ENCODE data around the gene RPS6KA2.
"Not testable (repeated sequence)": the region's sequence is repeated elsewhere in the genome, so short reads cannot be mapped to it uniquely, and the experiment has no call there.

The RPS6KA2 gene

DNA sequence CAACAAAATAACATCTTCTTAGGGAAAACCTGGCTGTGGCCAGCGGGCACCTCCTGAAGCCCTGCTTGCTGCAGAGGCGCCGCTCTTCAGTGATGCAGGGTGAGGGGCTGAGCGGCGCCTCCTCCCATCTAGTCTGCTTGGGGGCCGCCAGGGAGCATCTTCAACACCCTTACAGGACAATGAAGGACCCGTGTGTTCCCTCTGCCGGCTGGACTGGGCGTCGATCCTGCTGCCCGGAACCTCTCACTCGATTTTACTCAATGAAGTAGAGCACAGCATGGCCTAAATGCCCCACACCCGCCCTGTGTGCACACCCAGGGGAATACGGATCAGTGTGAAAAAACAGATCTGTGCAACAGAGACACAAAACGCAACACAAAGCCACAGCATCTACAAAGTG, 215.8 kb downstream of the RPS6KA2 start:
- in situ Hi-C loops (cut with MboI; ENCODE audit: low sequenced_read_pairs), result no loop called here

DNA sequence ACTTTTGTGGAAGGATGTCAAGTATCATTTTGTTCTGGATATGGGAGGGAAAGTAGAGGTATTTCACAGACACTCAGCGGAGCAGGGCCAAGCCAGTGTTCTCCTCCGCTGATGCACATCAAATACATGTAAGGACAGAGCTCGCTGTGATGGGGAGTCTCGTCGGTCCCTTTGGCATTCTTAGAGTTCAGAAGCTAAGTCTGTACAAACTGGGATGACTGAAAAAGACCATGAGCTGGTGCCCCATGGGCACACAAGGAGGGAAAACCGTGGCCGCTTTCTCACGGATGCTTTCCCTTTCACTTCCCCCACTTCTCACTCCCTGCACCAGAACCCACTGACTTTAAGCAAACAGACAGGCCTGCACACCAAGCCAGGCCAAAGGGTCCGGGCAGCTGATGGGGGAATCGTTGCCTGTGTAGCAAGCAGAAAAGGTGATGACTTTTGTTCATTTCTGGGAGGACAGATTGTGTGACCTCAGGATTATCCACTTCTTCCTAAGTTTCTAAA, 216.6 kb downstream of the RPS6KA2 start:
- in situ Hi-C loops (cut with MboI; ENCODE audit: low sequenced_read_pairs), result no loop called here

DNA sequence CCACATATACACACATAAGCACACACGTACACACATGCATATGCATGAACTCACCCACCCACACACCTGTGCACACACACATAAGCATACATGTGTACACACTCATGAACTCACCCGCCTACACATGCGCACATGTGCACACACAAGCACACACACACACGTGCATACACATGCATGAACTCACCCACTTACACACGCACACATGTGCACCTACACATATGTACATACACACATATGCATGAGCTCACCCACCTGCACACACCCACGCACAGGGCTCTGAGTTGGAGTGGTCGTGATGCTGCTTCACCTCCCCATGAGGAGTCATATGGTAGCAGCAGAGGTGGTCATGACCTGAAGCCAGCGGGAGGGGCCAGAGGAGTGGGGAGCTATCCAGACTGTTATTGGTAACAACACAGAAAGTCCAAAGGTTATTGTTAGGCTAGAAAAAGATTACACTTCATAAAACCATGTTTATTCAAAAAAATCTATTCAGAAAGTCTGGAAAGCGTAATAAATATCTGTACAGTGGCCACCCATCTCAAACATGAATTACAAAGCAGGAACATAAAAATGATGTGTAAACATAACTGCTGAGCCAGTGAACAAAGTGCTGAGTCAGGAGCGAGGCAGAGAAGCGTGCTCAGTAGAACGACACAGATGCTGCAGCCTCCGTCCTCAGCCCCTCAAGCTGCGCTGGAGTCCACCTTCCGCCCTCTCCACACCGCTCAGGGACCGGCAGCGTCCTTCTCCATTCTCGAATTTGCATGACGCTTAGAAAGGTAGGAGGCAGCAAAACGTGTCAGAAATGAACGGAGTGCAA, 217.9 kb downstream of the RPS6KA2 start:
- in situ Hi-C loops (cut with MboI; ENCODE audit: low sequenced_read_pairs), result no loop called here

DNA sequence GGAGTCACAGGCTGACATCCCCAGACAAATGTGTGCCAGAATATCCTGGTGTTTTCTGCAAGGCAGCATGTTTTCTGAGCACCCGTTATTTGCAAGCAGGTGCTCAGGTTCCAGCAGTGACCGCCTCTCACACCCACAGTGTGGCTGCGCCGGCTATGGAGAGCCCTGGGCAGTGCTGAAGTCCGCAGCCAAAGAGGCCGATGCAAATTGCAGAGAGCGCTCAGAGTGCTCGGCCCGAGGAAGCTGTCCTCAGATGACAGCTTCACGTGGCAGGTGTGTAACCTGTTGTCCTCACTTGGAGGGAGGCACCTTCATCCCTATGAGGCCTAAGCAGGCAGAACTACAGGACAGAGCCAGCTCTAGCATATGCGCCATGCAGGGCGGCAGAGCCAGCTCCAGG, 220.9 kb downstream of the RPS6KA2 start:
- in situ Hi-C loops (cut with MboI; ENCODE audit: low sequenced_read_pairs), result no loop called here

DNA sequence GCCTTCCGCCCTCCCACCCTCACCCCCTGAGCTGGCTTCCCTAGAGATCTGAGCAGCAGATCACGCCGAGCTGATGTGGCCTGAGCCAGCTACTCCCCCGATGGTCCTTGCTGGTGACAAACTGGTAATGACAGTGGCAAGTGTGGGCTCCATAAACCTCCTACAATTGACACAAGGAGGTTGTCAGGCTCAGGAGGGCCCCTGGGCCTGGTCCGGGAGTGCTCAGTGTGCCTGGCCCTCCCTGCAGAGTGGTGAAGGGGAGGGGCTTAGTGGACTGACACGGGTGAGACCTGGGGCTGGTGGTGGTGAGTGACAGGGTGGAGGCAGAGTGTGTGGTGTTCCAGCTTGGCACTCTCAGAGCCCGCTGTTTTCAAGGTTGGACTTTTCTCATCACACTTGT, 221.7 kb downstream of the RPS6KA2 start:
- in situ Hi-C loops (cut with MboI; ENCODE audit: low sequenced_read_pairs), result no loop called here

- in situ Hi-C loops (cut with MboI; ENCODE audit: low sequenced_read_pairs), result no loop called here
Measured at GRCh38 chr6:166402582-166403277, 224.3 kb downstream of the RPS6KA2 start.

- in situ Hi-C loops (cut with MboI; ENCODE audit: low sequenced_read_pairs), result not testable (repeated sequence)
Measured at GRCh38 chr6:166400649-166401250, 226.3 kb downstream of the RPS6KA2 start.

- in situ Hi-C loops (cut with MboI; ENCODE audit: low sequenced_read_pairs), result no loop called here
Measured at GRCh38 chr6:166400181-166400580, 226.9 kb downstream of the RPS6KA2 start.

DNA sequence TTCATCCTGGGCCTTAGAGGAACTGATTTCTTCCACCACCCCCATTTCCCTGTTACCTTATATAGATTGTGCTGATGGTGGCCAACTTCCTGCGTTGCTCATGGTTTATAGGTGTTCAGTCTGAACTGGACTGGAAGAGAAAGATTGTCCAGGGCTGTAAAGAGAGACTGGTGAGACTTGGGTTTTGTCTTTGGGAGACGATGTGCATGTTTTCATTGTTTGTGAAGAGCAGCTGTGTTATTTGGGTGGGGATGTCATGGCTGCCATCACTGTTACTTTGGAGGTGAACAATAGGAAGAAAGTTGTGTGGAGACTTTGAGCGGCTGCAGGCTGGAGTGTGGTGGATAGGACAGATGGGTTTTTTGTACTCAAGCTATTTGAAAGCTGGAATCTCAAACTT, 228.7 kb downstream of the RPS6KA2 start:
- in situ Hi-C loops (cut with MboI; ENCODE audit: low sequenced_read_pairs), result loop anchor here (5.0 kb wide), 1 partner anchor 121 kb away; no protein-coding TSS in a partner anchor

GRCh38 chr6:166397849-166398248, 229.2 kb downstream of the RPS6KA2 start:
- in situ Hi-C loops (cut with MboI; ENCODE audit: low sequenced_read_pairs), result loop anchor here (5.0 kb wide), 1 partner anchor 121 kb away; no protein-coding TSS in a partner anchor

DNA sequence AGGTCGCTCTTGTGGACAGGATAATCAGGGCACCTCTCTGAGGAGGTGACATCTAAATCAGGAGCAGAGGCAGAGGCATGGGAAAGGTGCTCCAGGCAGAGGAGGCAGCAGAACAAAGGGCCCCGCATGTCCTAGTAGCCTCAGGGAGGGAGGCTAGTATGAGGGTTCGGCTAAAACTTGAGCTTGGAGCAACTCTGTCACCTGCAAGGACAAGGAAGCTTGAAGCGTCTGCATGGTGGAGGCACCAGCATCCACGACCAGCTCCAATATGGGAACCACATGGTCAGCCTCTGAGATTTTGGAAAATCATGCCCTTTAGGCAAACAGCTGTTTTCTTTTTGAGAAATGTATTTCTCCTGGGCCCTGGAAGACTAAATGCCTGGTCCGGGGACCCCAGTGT, 231.3 kb downstream of the RPS6KA2 start:
- in situ Hi-C loops (cut with MboI; ENCODE audit: low sequenced_read_pairs), result loop anchor here (5.0 kb wide), 1 partner anchor 118 kb away; no protein-coding TSS in a partner anchor

GRCh38 chr6:166395351-166395750, 231.7 kb downstream of the RPS6KA2 start:
- in situ Hi-C loops (cut with MboI; ENCODE audit: low sequenced_read_pairs), result loop anchor here (5.0 kb wide), 1 partner anchor 118 kb away; no protein-coding TSS in a partner anchor

- in situ Hi-C loops (cut with MboI; ENCODE audit: low sequenced_read_pairs), result no loop called here
Measured at GRCh38 chr6:166394036-166394892, 232.8 kb downstream of the RPS6KA2 start.

DNA sequence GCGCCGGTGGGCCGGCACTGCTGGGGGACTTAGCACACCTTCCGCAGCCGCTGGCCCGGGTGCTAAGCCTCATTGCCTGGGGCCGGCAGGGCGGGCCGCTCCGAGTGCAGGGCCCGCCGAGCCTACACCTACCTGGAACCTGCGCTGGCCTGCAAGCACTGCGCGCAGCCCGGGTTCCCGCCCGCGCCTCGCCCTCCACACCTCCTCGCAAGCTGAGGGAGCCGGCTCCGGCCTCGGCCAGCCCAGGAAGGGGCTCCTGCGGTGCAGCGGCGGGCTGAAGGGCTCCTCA, 233.6 kb downstream of the RPS6KA2 start:
- in situ Hi-C loops (cut with MboI; ENCODE audit: low sequenced_read_pairs), result no loop called here

- in situ Hi-C loops (cut with MboI; ENCODE audit: low sequenced_read_pairs), result not testable (repeated sequence)
Measured at GRCh38 chr6:166392755-166393534, 234.1 kb downstream of the RPS6KA2 start.

DNA sequence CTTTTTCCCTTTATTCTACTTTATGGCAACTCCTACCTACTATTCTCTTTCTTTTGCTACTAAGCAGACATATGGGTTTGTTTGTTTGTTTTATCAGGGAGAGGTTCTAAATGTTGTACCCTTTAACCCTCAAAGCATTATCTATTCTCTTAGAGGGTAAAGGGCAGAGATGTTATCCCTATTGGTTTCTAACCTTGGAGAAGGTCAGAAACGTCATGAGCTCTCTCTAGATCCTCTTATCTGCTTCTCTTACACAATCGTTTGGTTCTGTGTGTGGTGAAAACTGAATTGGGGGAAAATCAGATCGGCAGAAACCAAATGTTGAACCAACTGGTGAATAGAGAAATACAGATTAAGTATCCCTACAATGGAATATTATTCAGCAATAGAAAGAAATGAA, 237.9 kb downstream of the RPS6KA2 start:
- in situ Hi-C loops (cut with MboI; ENCODE audit: low sequenced_read_pairs), result no loop called here

DNA sequence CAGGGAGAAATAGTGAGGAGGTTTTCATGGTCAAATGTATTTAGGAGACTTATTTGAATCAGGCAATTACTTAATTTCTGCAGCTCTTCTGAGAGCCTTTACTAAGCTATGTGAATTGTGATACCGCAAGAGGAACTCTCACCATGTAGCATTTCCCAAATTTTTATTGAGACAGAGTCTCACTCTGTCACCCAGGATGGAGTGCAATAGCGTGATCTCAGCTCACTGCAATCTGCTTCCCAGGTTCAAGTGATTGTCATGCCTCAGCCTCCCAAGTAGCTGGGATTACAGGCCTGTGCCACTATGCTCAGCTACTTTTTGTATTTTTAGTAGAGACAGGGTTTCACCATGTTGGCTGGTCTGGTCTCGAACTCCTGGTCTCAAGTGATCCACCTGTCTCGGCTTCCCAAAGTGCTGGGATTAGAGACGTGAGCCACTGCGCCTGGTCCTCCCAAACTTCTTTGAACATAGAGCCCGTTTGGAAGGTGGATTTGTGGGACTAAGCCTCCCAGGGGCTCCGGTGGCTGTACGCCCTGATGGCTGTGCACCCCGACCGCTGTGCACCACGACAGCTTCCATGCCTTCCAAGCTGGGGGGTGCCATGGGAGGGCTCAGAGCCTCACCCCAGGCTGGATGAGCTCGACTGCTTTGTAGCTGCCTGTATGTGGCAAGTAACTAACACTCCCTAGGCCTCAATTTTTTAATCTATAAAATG, 238.6 kb downstream of the RPS6KA2 start:
- in situ Hi-C loops (cut with MboI; ENCODE audit: low sequenced_read_pairs), result no loop called here

- in situ Hi-C loops (cut with MboI; ENCODE audit: low sequenced_read_pairs), result no loop called here
Measured at GRCh38 chr6:166387642-166388289, 239.3 kb downstream of the RPS6KA2 start.

- in situ Hi-C loops (cut with MboI; ENCODE audit: low sequenced_read_pairs), result not testable (repeated sequence)
Measured at GRCh38 chr6:166387098-166387497, 240.0 kb downstream of the RPS6KA2 start.
